ENCODE data around the gene CRK.

DNA sequence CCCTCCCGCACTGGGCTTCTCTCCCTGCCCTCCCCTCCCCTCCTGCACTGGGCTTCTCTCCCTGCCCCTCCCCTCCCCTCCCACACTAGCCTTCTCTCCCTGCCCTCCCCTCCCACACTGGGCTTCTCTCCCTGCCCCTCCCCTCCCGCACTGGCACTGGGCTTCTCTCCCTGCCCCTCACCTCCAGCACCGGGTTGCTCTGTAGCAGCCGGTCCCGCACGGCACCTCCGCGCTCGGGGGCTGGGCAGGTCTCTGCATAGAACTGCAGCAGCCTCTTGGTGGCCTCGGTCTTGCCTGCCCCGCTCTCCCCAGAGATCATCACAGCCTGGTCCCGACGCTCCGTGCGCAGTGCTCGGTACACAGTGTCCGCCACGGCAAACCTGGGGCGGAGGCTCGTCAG is 26.6 kb upstream of the CRK start:
- no peak for TF ChIP-seq POLR2A (IDR thresholded peaks at IDR 0.05)
- TF ChIP-seq, protein P1, sequence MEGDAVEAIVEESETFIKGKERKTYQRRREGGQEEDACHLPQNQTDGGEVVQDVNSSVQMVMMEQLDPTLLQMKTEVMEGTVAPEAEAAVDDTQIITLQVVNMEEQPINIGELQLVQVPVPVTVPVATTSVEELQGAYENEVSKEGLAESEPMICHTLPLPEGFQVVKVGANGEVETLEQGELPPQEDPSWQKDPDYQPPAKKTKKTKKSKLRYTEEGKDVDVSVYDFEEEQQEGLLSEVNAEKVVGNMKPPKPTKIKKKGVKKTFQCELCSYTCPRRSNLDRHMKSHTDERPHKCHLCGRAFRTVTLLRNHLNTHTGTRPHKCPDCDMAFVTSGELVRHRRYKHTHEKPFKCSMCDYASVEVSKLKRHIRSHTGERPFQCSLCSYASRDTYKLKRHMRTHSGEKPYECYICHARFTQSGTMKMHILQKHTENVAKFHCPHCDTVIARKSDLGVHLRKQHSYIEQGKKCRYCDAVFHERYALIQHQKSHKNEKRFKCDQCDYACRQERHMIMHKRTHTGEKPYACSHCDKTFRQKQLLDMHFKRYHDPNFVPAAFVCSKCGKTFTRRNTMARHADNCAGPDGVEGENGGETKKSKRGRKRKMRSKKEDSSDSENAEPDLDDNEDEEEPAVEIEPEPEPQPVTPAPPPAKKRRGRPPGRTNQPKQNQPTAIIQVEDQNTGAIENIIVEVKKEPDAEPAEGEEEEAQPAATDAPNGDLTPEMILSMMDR (IDR thresholded peaks at IDR 0.05) = no peak
- no peak for TF ChIP-seq POLR2AphosphoS5 (IDR thresholded peaks at IDR 0.05)

Measured in stomach (tissue), 4 donors.